AG09309 (cell line): Measurements from ENCODE around the gene FAAH2.
"Not testable (repeated sequence)": the region's sequence is repeated elsewhere in the genome, so short reads cannot be mapped to it uniquely, and the experiment has no call there.

Source experiments
- DNase-seq: peaks from one replicate; pipeline ENCODE4 v3.0.0-alpha.2; 2010; ENCODE audit warnings: low read depth
- H3K4me3 ChIP-seq: 2 replicates; pipeline ENCODE4 v1.5.1; 2011; ENCODE audit warnings: mild to moderate bottlenecking, low read depth, low read length, moderate library complexity; ENCODE audit not compliant: control insufficient read depth
- CTCF ChIP-seq: IDR thresholded peaks from 2 replicates; pipeline ENCODE4 v1.5.1; 2011; ENCODE audit warnings: mild to moderate bottlenecking, low read depth, low read length, inconsistent platforms; ENCODE audit not compliant: insufficient read depth, control insufficient read depth; ENCODE audit errors: missing control alignments

FAAH2 gene

DNA sequence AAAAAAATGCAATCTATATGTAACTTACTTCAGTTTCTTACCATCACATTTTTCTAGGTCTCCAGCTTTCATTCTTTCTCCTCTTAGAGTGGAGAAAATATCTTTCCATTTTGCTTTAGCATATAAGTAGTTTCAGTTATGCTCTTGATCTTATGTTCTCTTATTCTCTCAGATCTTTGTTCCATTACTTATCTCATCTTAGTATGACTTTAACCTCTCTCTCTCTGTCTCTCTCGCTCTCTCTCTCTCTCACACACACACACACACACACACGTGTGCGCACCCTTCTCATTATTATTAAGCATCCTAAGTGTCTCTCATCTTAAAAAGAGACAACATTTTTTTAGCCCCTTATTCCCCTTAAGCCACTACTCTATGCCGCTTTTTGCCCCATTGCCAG, 92.8 kb downstream of the FAAH2 start:
- no peak for DNase-seq
- H3K4me3 ChIP-seq, result no peak overlapping the region

GRCh38 chrX:57380026-57380796, 93.7 kb downstream of the FAAH2 start:
- no peak overlapping the region for H3K4me3 ChIP-seq
- TF ChIP-seq CTCF, result no peak
- no peak for DNase-seq

More for the DNA sequence above, 92.8 kb downstream of the FAAH2 start:
- no peak for TF ChIP-seq CTCF

DNA sequence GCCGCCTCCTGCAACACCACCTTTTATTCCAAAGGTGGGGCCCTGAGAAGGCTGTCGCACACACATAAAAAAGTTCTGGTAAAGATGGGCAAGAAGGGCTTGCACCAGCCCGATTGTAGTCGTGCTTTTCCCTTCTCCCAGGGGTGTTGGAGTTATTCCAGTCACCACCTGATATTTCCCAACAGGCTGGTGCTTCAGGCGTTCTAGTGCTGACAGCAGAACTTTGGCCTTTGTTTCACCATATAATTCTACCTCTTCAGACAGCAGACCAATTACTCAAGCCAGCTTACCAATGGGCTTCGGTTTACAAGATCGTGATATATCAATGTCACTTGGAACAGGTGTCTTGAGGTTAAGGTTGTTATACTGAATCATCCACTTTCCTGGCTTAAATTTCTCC, 107.7 kb downstream of the FAAH2 start:
- not testable (repeated sequence) for H3K4me3 ChIP-seq, DNase-seq

DNA sequence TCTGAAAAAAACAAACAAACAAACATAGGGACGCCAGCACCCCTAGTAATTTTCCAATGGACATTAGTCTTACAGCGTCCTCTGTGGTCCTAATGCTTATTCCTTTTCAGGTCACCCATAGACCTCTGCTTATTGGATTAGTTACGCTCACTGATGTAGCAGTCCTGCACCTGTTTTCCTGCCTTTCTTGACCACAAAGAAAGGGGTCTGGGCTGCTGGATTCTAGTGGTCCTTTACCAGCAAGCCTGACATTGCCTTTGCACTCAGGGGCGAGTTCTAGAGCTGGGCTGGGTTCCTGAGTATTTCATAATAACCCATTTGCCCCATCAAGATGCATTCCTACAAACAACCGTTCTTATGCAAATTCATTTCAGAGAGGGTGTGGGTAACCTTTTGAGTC, 116.7 kb downstream of the FAAH2 start:
- not testable (repeated sequence) for DNase-seq, H3K4me3 ChIP-seq

DNA sequence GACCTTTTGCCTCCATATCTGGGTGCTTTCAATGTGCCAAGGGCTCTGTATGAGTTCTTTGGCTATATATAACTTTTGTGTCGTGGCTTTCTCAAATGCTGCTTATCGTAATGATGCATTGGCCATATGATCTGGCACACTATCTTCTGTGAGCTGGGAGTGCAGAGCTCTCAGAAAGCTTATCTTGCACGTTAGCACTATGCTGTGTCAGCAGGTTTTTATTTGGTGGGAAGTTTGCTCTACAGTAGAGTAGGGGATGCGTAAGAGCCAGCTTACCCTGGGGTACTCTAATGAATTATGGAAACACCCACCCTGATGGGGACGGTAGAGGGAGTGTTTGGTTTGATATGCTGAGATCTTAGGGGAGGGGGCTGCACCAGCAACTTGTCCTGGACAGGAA, 119.6 kb downstream of the FAAH2 start:
- no peak for DNase-seq
- no peak for TF ChIP-seq CTCF
- no peak overlapping the region for H3K4me3 ChIP-seq

DNA sequence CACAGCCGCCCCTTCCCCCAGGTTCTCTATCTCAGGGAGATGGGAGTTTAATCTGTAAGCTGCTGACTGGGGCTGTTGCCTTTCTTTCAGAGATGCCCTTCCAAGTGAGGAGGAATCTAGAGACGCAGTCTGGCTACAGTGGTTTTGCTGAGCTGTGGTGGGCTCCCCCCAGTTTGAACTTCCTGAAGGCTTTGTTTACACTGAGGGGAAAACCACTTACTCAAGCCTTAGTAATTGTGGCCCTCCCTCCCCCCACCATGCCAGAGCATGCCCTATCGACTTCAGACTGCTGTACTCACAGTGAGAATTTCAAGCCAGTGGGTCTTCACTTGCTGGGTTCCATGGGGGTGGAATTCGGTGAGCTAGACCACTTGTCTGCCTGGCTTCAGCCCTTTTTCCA, 131.3 kb downstream of the FAAH2 start:
- DNase-seq, result no peak
- no peak for TF ChIP-seq CTCF
- H3K4me3 ChIP-seq, result no peak overlapping the region

GRCh38 chrX:57422289-57422688, 135.8 kb downstream of the FAAH2 start:
- H3K4me3 ChIP-seq, result no peak overlapping the region
- DNase-seq, result no peak
- no peak for TF ChIP-seq CTCF

- DNase-seq, result no peak
- no peak for TF ChIP-seq CTCF
- H3K4me3 ChIP-seq, result no peak overlapping the region
Observed at GRCh38 chrX:57422790-57423189, 136.3 kb downstream of the FAAH2 start.
